IMR-90 (cell line): ENCODE data around the gene USP10. TPM values are rescaled to one million over a fixed set of nuclear protein-coding genes. Genes with fewer than 3 reads are reported as not detected.

Experiments used
- ATAC-seq: fragments of 200-7000 bp; cut with Tn5 transposase; 2 replicates; pipeline ENCODE4 v1.9.1; 2020; ENCODE audit warnings: low read depth, mild to moderate bottlenecking, moderate library complexity
- BruUV-seq: library from RNA; stranded (reverse); fragments of 400-500 nt; replicated peaks from 2 replicates; lab custom pipeline; 2021; lab: Mats Ljungman, UMichigan
- CTCF ChIA-PET: fragments of 300-600 bp; formaldehyde crosslinking; extraction: SDS; loops from one replicate; lab custom pipeline; 2021; ENCODE audit warnings: antibody characterized with exemption; lab: Yijun Ruan, JAX
- POLR2A ChIA-PET: fragments of 300-600 bp; sonication (Branson Sonifier 250); formaldehyde crosslinking; loops from one replicate; lab custom pipeline; 2022; ENCODE audit warnings: antibody characterized with exemption; ENCODE audit not compliant: unreplicated experiment; lab: Charles Lee
- DNase-seq: peaks from one replicate; pipeline ENCODE4 v3.0.0; 2013
- H2AFZ ChIP-seq: replicated peaks from 2 replicates; pipeline ENCODE3; 2013; ENCODE audit warnings: low read length, mild to moderate bottlenecking; ENCODE audit not compliant: poor library complexity
- H2AK5ac ChIP-seq: 2 replicates; pipeline ENCODE4 v1.6.1; 2013; ENCODE audit warnings: low read depth, low read length, inconsistent platforms
- H2AK9ac ChIP-seq: replicated peaks from 2 replicates; pipeline ENCODE3; 2013; ENCODE audit warnings: mild to moderate bottlenecking, low read depth, low read length, moderate library complexity; ENCODE audit not compliant: poor library complexity
- H2BK120ac ChIP-seq: 2 replicates; pipeline ENCODE4 v1.6.1; 2013; ENCODE audit warnings: low read depth, low read length, inconsistent platforms
- H2BK15ac ChIP-seq: 3 replicates; pipeline ENCODE4 v1.6.1; 2013; ENCODE audit warnings: low read depth, low read length, inconsistent platforms
- H2BK20ac ChIP-seq: 2 replicates; pipeline ENCODE4 v1.6.1; 2013; ENCODE audit warnings: low read depth, mild to moderate bottlenecking, inconsistent platforms, low read length, moderate library complexity
- H2BK5ac ChIP-seq: 2 replicates; pipeline ENCODE4 v1.6.1; 2013; ENCODE audit warnings: mild to moderate bottlenecking, low read depth, low read length, inconsistent platforms; ENCODE audit not compliant: poor library complexity, severe bottlenecking
- H3K14ac ChIP-seq: replicated peaks from 2 replicates; pipeline ENCODE4 v1.6.1; 2013; ENCODE audit warnings: low read depth, low read length, inconsistent platforms
- H3K18ac ChIP-seq: 2 replicates; pipeline ENCODE4 v1.6.1; 2013; ENCODE audit warnings: low read depth, low read length, control low read depth
- H3K23ac ChIP-seq: 2 replicates; pipeline ENCODE4 v1.6.1; 2013; ENCODE audit warnings: low read depth, low read length, inconsistent platforms
- H3K27ac ChIP-seq: 2 replicates; pipeline ENCODE4 v1.5.1; 2013; ENCODE audit warnings: mild to moderate bottlenecking, control low read depth, low read length; ENCODE audit not compliant: insufficient read depth
- H3K27me3 ChIP-seq: 2 replicates; pipeline ENCODE4 v1.6.1; 2013; ENCODE audit warnings: low read length; ENCODE audit not compliant: control insufficient read depth, insufficient read depth
- H3K36me3 ChIP-seq: 2 replicates; pipeline ENCODE4 v1.6.1; 2013; ENCODE audit warnings: low read length, mixed read lengths; ENCODE audit not compliant: control insufficient read depth, insufficient read depth
- H3K4ac ChIP-seq: 2 replicates; pipeline ENCODE4 v1.6.1; 2013; ENCODE audit warnings: low read depth, low read length, inconsistent platforms
- H3K4me1 ChIP-seq: 2 replicates; pipeline ENCODE4 v1.6.1; 2013; ENCODE audit warnings: low read length, mixed read lengths; ENCODE audit not compliant: control insufficient read depth, insufficient read depth
- H3K4me2 ChIP-seq: 2 replicates; pipeline ENCODE4 v1.6.1; 2013; ENCODE audit warnings: low read depth, mild to moderate bottlenecking, control low read depth, low read length, moderate library complexity
- H3K4me3 ChIP-seq: 2 replicates; pipeline ENCODE4 v1.5.1; 2013; ENCODE audit warnings: low read depth, mild to moderate bottlenecking, control low read depth, low read length, moderate library complexity; ENCODE audit not compliant: insufficient read depth
- H3K56ac ChIP-seq: 2 replicates; pipeline ENCODE4 v1.6.1; 2013; ENCODE audit warnings: low read length, inconsistent platforms; ENCODE audit not compliant: insufficient read depth; ENCODE audit errors: extremely low read depth
- H3K79me1 ChIP-seq, 2 experiments: 2 replicates each; pipeline ENCODE4 v1.6.1; 2013; ENCODE audit warnings: low read length in 2 of 2, inconsistent platforms in 1 of 2, low read depth in 1 of 2
- H3K9ac ChIP-seq: 2 replicates; pipeline ENCODE4 v1.6.1; 2013; ENCODE audit warnings: low read depth, low read length, control low read depth
- H3K9me1 ChIP-seq: 2 replicates; pipeline ENCODE4 v1.6.1; 2013; ENCODE audit warnings: low read length, inconsistent platforms; ENCODE audit not compliant: insufficient read depth
- H3K9me3 ChIP-seq: 2 replicates; pipeline ENCODE4 v1.6.1; 2013; ENCODE audit warnings: low read length; ENCODE audit not compliant: control insufficient read depth, insufficient read depth
- H4K20me1 ChIP-seq: 2 replicates; pipeline ENCODE4 v1.6.1; 2013; ENCODE audit warnings: low read length, inconsistent platforms; ENCODE audit not compliant: insufficient read depth
- H4K5ac ChIP-seq: 2 replicates; pipeline ENCODE4 v1.6.1; 2013; ENCODE audit warnings: mild to moderate bottlenecking, low read depth, low read length, control low read depth
- H4K8ac ChIP-seq, 2 experiments: 2 replicates each; pipeline ENCODE4 v1.6.1; 2013; ENCODE audit warnings: low read depth in 2 of 2, low read length in 2 of 2, control low read depth in 1 of 2, inconsistent platforms in 1 of 2
- H4K91ac ChIP-seq: 2 replicates; pipeline ENCODE4 v1.6.1; 2013; ENCODE audit warnings: low read depth, low read length, inconsistent platforms; ENCODE audit not compliant: insufficient read depth
- BHLHE40 ChIP-seq: fragments of 150-350 bp; IDR thresholded peaks from 2 replicates; pipeline ENCODE4 v1.6.1; 2016; ENCODE audit warnings: mild to moderate bottlenecking, low read depth, low read length
- CEBPB ChIP-seq: IDR thresholded peaks from 2 replicates; pipeline ENCODE4 v1.6.1; 2012; ENCODE audit warnings: low read depth, low read length, improper control_type of control experiment
- CHD1 ChIP-seq: IDR thresholded peaks from 2 replicates; pipeline ENCODE4 v1.6.1; 2012; ENCODE audit warnings: low read depth, low read length, improper control_type of control experiment
- CTCF ChIP-seq: conservative IDR thresholded peaks from 2 replicates; pipeline ENCODE4 v1.5.1; 2012; ENCODE audit warnings: mild to moderate bottlenecking, low read depth, low read length, improper control_type of control experiment
- ELK1 ChIP-seq: fragments of 150-350 bp; IDR thresholded peaks from 2 replicates; pipeline ENCODE4 v1.6.1; 2016; ENCODE audit warnings: low read depth, mild to moderate bottlenecking, low read length, moderate library complexity, borderline replicate concordance
- MAFK ChIP-seq: IDR thresholded peaks from 2 replicates; pipeline ENCODE4 v1.6.1; 2012; ENCODE audit warnings: low read depth, low read length, improper control_type of control experiment
- MAZ ChIP-seq: IDR thresholded peaks from 2 replicates; pipeline ENCODE4 v1.6.1; 2012; ENCODE audit warnings: low read depth, mild to moderate bottlenecking, low read length, improper control_type of control experiment, moderate library complexity, borderline replicate concordance
- MXI1 ChIP-seq: IDR thresholded peaks from 2 replicates; pipeline ENCODE4 v1.6.1; 2012; ENCODE audit warnings: low read depth, mild to moderate bottlenecking, low read length, moderate library complexity, borderline replicate concordance
- NFE2L2 ChIP-seq: fragments of 150-350 bp; IDR thresholded peaks from 2 replicates; pipeline ENCODE4 v1.6.1; 2016; ENCODE audit warnings: low read depth, mild to moderate bottlenecking, low read length
- POLR2A ChIP-seq: IDR thresholded peaks from 2 replicates; pipeline ENCODE4 v1.6.1; 2012; ENCODE audit warnings: mild to moderate bottlenecking, low read depth, low read length
- RAD21 ChIP-seq: IDR thresholded peaks from 2 replicates; pipeline ENCODE4 v1.6.1; 2012; ENCODE audit warnings: low read length, improper control_type of control experiment
- RCOR1 ChIP-seq: IDR thresholded peaks from 2 replicates; pipeline ENCODE4 v1.6.1; 2012; ENCODE audit warnings: mild to moderate bottlenecking, low read length, improper control_type of control experiment; ENCODE audit not compliant: insufficient replicate concordance
- RFX5 ChIP-seq: IDR thresholded peaks from 2 replicates; pipeline ENCODE4 v1.8.0; 2012; ENCODE audit warnings: low read depth, mild to moderate bottlenecking, low read length, moderate library complexity
- SMC3 ChIP-seq: fragments of 150-350 bp; IDR thresholded peaks from 2 replicates; pipeline ENCODE4 v1.6.1; 2016; ENCODE audit warnings: low read depth, mild to moderate bottlenecking, antibody characterized with exemption, low read length, moderate library complexity
- WGBS, 2 experiments: methylation state at CpG; one replicate each; pipeline versions ENCODE4 v1.1.5 to v1.1.7; 2013; ENCODE audit warnings: missing lambda C conversion rate in 2 of 2; ENCODE audit not compliant: insufficient read length in 1 of 2; ENCODE audit errors: extremely low coverage in 2 of 2; 5-methylcytosine and 5-hydroxymethylcytosine counted together
- dilution Hi-C: fragments of 300-500 bp; cut with HindIII; formaldehyde crosslinking; loops from one replicate; pipeline ENCODE4 v1.14.3; 2018; ENCODE audit warnings: low sequenced_read_pairs; ENCODE audit not compliant: unreplicated experiment
- in situ Hi-C: fragments of 300-500 bp; cut with MboI; formaldehyde crosslinking; loops from 3 replicates; pipeline ENCODE4 v1.14.3; 2019; ENCODE audit warnings: low sequenced_read_pairs, inconsistent platforms, mixed read lengths
- intact Hi-C: fragments of 100-400 bp; cut with micrococcal nuclease; formaldehyde crosslinking; loops from 2 replicates; pipeline ENCODE4 v1.10.0; 2022
- polyA plus RNA-seq, 3 experiments: library from polyadenylated mRNA; depleted of rRNA; stranded (reverse); fragments of >200 nt; gene quantifications; 2 replicates each; pipeline ENCODE4 v1.2.3, GENCODE V29; 2012; ENCODE audit warnings: low replicate concordance in 1 of 3
- total RNA-seq: library from RNA; depleted of rRNA; stranded (reverse); fragments of >200 nt; gene quantifications from 2 replicates; pipeline ENCODE4 v1.2.3, GENCODE V29; 2012

The USP10 gene
- total and polyA plus RNA-seq, 2 of the 4 experiments (the other 2 are of a cell fraction) = 54.3 to 79.0 TPM

GRCh38 chr16:84684592-84684965 lies 15.2 kb upstream of the USP10 start:
- Histone ChIP-seq H3K27ac (no peak overlapping the region), H3K9me3 (peaks cover 3% of the 10 kb centered on the region; the same call in 1 of the 2 replicates), H2BK20ac (peak overlapping the region; percentile 30; the same call in 1 of the 2 replicates), H3K79me1 (0 out of 4 replicates have a peak, but pooled peaks cover 0 to 3% of the 10 kb centered on the region in 2 experiments), H3K4me3 (no peak overlapping the region), H3K4me1 (peaks cover 5% of the 10 kb centered on the region), H3K4ac (no peak overlapping the region), H3K14ac (no peak overlapping the region), H2BK5ac (no peak overlapping the region), H3K56ac (no peak overlapping the region), H3K36me3 (no peaks in the 10 kb centered on the region), H2BK15ac (0 out of 3 replicates have a peak overlapping the region, but pooled peaks have one; percentile 1), H4K91ac (no peak overlapping the region), H2AFZ (no peak overlapping the region), H4K20me1 (no peaks in the 10 kb centered on the region), H3K9me1 (peaks cover 8% of the 10 kb centered on the region), H3K27me3 (no peaks in the 10 kb centered on the region; the same call in 1 of the 2 replicates), H4K8ac (no peak overlapping the region), H3K4me2 (no peak overlapping the region), H2AK9ac (no peak overlapping the region), H3K9ac (no peak overlapping the region), H4K5ac (no peak overlapping the region), H3K23ac (no peak overlapping the region), H2BK120ac (peak overlapping the region; percentile 5; the same call in 1 of the 2 replicates), H2AK5ac (no peak overlapping the region), H3K18ac (no peak overlapping the region)
- ChIA-PET POLR2A (no interaction called here), CTCF (interaction anchor here (1.5 kb wide), 1 partner anchor 12 kb away, joined by 4 read pairs; no protein-coding TSS in a partner anchor)
- 88% methylated on average over 3 of the region's 4 CpGs; no CpG with 5 or more reads in 1 of the 2 experiments for WGBS, 2 experiments
- dilution Hi-C loops (no loop called here), intact Hi-C loops (no loop called here), in situ Hi-C loops (no loop called here)
- ATAC-seq = no peak
- TF ChIP-seq RCOR1 (no peak), CTCF (no peak), RAD21 (no peak), MAZ (no peak), SMC3 (no peak), MAFK (no peak), BHLHE40 (no peak), RFX5 (no peak), ELK1 (no peak), POLR2A (no peak), CHD1 (no peak), CEBPB (no peak), NFE2L2 (no peak), MXI1 (no peak)
- no peak for DNase-seq
- no TSS peak for BruUV-seq
